DMS 273 treated with DMSO at 0.1 percent for 48 hours (cell line): Measurements from ENCODE around the gene CDON.
"Not testable (repeated sequence)": the region's sequence is repeated elsewhere in the genome, so short reads cannot be mapped to it uniquely, and the experiment has no call there.

Experiments
- DNase-seq: peaks from one replicate; lab custom pipeline; 2025; lab: John Stamatoyannopoulos, UW

CDON gene

DNA sequence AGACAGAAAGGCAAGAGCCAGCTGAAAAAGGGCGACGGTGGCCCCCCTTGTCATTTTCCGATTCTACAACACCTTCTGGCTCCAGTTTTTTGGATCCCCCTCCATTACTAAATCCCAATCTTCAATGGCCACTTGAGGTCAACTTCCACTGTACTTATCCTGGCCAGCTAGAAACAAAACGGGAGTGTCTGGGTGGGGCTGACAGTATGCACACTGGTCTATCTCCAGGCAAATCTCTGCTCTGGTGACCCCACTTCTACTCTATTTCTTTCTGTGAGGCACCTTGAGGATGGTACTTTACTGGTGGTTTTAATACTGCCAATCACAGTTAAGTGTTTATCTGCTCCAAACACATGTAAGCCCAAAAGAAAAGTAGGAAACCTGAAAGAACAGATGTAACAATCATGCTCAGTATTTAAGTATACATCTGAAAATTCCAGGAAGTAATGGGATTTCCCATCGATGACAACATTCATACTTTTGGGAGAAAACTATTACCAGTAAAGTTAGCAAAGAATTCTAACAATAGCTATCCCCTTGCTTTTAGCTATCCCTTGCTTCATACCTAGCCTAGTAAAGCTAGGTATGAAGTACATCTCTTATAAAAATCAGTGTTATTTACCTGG, 16.0 kb downstream of the CDON start:
- no peak for DNase-seq

DNA sequence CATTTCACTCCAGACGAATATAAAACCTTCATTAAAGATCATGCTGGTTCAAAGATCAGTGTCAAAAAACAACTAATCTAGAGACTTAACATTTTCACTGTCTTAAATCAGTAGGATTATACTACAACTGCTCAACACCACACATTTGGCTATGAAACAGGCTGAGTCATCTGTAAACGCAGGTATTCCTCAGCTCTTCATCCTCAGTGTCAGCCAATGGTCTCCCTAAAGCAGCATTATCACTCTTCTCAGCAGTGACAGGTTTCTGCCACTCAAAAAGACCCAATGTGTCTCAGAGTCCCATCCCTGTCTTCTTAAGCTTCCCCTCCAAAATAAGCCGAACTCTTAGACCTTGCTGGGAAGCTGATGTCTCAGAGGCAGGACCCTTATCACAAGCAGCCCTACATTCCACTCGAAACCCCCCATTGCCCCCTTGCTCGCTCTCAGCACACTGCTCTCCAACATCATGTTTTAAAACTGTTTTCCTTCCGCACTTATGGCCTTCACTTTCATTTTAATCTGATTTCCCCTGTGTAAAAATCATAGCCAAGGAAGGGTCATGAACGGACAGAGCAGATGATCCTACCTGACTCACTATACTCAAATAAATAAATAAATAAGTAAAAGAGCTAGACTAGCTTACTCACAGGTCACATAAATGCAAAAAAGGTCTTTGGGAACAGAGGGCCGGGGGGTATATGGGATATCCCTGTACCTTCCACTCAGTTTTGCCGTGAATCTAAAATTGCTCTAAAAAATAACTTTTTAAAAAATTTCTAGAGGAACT, 23.0 kb downstream of the CDON start:
- DNase-seq, result no peak

DNA sequence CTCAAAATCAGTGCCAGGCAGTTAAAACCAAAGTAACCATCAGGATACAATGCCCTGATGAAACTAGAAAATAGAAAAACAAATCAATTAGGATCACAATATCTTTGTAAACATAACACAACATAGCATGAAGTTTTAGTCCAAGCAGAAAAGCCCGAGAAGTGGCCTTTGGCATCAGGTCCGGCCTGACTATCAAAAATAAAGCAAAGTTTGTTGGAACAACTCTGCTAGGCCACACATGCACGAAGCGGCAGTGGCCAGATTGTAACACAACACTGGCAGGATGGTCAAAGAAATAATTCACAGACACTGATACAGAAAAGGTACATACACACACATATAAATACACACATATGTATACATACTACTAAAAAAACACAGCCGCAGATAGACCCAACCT, 26.9 kb downstream of the CDON start:
- no peak for DNase-seq

DNA sequence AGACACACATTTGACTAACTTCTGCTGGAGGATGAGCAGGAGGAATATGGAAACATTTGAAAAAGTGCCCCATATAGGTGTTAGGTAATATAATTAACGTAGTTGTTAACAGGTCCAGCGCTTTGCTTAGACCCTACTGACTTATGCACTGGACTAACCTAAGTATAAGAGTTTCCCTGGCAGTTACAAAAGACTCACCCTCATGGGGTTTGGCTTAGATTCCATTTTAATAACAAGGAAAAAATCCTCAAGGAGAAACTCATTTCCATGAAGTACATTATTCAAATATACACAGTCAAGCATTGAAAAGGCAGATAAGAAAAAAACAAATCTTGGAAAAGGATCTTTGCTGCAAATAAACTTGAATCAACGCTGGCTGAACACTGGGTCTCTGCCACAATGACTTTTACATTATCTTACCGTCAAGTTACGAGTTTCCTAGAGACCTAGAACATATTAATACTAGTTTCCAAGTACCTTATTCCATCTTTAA, 27.7 kb downstream of the CDON start:
- no peak for DNase-seq

DNA sequence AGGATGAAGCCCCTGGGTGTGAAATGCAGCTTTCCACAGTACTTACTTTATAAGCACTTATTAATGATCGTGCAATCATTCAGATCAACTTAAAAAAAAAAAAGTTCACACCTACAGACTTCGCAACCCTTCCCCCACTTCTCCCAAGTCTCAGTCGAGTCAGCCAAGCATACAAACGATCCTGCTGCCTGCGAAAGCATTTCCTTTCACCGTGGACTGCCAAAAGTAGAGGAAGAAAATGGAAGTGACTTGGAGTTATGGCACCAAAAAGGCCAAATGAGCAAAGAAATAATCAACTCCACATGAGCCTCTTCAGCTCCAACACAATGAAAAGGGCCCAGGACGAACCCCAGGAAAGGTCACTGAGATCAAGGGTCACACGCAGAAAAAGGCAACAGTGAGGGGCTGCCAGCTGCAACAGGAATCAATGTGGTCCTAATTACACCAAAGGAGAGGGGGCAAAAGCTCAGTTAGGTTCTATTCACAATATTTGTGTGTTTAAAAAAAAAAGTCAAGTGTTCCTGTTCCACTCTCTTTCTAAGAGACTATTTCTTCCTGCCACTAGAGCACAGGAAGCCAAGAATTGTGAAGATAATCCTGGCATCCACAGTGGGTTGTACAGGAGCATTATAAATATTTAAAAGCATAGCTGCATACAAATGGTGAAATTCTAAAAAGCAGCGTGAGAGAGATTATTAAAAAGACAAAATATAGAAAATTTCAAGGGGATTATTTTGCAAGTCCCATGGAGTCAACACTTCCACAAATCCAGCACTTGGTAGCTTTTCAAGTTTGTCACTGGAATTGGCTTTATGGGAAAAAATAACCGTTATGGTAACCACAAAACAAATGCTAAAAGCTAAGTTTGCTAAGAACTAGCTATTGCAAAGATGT, 28.4 kb downstream of the CDON start:
- no peak for DNase-seq

DNA sequence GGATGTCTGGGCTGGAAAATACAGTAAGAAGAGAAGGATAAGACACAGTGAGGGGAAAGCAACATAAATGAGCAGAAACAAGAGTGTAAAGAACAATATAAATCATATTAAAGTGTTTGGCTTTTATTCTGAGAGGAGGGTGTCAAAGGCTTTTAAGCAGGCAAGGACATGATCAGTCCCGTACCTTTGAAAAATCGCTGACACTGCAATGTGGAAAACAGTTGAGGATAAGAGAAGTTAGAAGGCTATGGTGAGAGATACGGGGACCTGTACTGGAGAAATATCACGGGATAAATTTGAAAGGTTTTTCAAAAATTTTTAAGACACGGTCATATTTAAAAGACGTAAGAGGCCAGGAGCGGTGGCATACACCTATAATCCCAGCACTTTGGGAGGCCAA, 30.3 kb downstream of the CDON start:
- no peak for DNase-seq

DNA sequence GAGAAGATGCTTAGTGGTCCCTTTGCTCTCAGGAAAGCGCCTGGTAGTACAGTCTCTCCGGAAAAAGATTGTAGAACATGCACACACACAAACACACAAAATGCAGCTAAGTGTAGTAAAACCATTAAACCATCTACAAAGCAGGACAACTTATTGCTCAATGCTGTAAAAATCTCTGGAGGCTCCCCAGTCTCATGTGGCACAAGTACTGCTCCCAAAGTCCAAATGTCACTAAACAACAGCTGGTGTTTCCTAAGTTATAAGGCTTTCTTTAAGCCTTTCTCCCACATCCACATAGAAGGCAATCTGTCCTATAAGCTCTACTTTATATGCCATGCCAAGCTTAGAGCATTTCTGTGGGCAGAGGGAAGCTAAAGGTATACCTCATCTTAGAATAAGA, 32.9 kb downstream of the CDON start:
- peak; percentile 30 for DNase-seq

DNA sequence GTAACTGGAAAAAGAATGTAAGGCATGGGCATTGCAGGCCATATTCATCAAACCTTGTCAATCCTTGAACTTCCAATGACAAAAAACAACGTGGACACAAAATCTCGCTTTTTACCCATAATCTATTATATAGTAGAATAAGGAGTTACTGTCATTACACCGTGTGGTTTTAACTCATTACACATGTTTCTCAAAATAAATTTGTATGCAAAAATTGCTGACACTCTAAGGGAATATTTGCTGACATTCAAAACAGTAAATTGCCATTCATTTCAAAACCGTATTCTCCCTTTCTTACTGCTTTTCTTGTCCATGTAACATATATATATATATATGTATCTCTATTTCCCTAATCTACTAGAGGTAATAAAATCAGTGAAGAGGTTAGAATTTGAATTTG, 33.4 kb downstream of the CDON start:
- no peak for DNase-seq

DNA sequence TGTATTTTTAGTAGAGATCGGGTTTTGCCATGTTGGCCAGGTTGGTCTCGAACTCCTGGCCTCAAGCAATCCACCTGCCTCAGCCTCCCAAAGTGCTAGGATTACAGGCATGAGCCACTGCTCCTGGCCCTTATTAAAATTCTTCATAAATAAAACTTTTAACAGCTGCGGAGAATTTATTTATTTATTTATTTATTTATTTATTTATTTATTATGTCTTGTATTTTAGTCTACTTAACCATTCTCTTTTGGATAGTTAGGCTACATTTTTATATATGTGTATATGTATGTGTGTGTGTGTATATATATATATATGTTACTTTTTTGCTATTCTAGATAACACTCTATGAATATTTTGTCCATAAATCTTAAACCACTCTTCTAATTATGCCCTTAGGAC, 34.1 kb downstream of the CDON start:
- DNase-seq, result not testable (repeated sequence)

DNA sequence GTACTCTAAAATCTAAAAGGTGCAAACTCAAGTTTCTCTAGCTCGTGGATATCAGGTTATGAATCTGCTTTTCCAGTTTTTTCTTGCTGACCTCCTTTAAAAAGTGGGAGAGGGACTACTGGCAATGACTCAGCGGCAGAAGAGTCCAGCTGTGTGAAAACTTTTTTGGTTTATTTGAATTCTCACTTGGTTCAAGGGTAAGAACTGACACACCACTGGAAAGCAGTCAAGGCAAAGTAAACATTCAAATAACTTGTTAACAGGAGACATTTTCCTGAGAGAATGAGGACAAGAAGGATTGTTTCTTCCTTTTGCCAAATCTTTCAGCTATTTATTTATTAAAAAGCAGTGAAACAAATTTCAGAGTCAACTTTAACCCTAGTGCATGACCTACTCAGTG, 36.1 kb downstream of the CDON start:
- DNase-seq, result no peak

DNA sequence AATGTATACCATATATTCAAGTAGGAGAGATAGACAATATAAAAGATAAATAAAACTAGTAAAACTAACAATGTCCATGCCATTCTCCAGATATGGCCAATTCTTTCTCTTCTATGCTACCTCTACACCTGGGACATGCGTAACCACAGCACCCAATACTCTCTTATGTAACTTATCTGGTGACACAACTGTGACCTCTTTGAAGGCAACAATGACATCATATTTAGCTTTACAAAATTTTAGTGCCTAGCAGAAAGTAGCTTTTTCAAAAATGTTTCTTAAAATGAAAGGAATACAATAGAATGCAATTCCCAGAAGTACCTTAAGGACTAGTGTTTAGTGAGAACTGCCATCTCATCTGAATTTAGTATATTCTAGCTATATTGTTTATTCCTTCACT, 36.8 kb downstream of the CDON start:
- no peak for DNase-seq

DNA sequence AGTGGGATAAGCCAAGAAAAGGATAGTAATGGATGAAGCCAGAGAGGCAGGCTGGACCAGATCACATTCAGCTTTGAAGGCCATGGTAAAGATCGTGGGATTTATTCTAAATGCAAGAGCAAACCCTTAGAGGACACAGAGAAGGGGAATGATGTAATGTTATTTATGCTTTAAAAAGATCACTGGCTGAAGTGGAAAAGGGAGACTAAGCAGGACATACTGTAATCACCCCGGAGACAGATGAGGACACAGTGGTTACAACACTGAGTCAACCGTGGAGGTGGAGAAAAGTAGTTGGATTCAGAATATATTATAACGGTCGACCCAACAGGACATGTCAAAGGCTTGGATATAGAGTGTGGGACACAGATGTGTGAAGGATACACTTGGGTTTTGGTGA, 38.5 kb downstream of the CDON start:
- no peak for DNase-seq

DNA sequence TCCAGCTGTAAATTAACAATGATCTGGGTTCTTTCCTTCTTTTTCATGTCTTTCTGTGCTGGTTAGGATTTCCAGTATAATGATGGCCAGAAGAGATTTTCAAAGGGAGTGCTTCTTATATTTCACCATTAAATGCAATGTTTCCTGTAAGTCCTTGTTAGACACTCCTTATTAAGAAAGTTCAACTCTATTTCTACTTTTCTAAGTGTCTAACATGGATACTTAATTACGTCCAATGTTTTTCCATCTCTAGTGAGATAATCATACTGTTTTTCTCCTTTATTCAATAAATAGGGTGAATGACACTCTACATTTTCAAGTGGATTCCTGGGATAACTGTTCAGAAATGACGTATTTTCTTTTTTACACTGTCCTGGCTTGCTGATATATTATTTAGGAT, 49.8 kb downstream of the CDON start:
- DNase-seq, result no peak

DNA sequence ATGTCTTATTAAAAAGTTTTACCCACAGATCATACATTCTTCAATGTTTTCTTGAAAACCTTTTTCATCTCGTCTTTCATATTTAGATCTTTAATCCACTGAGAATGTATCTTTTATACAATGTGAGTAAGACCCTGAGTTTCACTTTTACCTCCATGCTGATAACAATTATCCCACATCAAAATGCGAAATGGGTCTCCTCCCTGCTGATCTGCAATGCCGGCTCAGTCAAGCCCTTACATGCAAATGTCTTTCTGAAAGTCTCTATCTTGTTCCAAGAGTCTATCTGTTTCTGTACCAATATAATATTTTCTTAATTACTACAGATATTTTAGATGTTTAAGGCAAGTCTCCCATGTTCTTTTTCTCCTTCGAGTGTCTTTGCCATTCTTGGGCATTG, 50.9 kb downstream of the CDON start:
- DNase-seq, result no peak

DNA sequence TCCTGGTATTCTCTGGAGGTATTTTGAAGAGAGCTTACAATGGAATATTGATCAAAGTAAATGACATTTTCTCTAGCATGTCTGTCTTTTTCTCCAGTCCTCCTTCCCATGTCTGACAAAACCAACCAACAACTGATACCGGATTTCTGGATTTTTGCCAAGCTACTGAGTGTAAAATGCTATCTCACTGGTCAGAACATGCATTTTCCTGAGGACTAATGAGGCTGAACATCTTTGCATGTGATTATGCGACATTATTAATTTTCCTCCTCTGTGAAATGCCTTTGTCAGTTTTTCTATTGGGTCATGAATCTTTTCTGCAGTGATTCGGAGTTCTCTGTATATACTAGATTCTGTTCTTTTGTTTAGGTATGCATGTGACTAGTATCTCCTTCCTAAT, 51.4 kb downstream of the CDON start:
- DNase-seq, result no peak

DNA sequence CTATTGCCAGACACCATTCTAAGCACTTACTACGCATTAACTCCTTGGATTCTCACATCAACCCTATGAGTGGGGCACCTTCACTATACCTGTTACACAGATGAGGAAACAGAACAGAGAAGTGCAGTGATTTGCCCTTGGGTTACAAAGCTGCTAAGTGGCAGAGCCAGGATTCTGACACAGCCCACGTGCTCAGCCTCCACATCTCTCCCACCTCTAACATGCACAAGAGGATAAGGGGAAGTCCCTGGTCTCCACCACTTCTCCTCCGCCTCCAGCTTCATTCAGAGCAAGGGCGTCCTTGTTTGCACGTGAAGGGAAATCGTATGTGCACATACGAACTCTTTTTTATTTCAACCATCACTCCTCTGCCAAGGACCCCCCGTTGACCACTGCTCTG, 53.7 kb downstream of the CDON start:
- no peak for DNase-seq

DNA sequence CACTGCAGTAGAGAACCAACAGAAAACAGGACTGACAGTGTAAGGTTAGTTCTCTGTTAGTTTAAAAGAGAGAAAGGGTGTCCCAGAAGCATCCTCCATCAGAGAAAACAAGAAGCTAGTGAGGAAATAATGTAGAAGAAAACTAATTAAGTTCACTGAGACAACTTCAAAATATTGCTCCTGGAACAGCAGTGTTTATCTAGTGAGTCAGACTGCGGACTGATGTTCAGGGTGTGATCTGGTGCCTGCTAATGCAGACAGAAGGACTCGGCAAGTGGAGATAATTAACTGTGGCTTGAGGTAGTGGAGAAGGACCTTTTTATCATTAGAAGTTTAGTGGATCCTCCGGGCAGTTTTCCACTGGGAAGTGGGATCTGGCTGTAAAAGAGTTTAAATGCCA, 55.4 kb downstream of the CDON start:
- DNase-seq, result no peak

DNA sequence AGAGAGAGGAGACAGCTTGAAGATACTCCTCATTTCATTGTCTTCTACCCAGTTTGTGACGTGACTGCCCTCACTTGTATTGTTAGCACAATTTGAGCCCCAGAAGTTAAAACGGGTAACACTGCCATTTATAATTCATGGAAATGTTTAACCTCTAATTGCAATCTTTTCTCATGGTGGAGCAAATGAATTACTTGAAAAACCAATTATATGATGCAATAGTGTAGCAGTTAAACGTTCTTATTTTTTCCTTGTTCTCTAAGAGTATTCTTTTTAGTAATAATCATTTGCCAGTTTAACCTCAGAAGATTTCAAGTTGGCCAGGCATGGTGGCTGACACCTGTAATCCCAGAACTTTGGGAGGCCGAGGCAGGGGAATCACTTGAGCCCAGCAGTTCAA, 56.6 kb downstream of the CDON start:
- no peak for DNase-seq

DNA sequence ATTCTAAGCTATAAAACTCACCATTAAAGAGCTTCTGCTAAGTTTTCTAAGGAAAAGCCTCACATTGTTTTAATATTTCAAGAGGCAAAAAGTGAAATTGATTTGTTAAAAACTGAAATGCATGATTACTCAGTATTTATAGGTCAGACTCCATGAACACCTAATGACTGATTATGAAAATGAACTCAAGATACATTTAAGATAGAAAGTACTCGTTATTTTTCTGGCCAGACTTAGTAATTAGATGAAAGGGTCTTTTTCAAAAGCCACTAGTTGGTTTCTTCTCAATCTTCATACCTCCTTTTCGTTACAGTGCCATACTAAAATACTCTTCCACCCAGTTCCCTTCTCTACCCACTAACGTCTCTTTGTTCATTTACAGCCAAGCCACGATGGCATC, 60.5 kb downstream of the CDON start:
- no peak for DNase-seq

DNA sequence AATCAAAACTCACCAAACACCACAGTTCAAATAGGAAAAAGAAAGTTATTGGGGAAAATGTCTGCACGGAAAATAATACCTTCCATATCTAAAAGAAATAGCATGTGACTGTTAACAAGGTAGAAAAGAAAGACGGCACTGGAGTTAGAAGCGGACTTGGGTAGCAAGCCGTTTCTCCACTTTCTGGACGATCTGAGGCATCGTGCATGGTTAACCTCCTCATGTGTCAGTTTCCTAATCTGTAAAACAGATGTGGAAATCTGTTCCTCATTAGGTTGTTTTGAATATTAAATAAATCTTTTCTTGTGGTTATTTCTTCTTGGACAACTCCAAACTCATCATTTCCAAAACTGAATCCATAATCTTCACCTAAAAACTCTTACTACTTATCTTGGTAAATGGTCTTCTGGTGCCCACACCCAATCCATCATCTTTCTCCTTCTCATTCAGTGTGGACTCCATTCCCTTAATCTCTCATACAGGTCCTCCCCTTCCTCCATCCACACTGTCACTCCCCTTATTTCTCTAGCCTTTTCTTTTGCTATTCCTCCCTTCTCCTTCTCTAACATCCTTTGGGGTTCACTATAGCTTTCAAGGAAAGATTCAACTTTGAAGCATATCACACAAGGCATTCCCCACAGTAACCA, 63.3 kb downstream of the CDON start:
- DNase-seq, result no peak

DNA sequence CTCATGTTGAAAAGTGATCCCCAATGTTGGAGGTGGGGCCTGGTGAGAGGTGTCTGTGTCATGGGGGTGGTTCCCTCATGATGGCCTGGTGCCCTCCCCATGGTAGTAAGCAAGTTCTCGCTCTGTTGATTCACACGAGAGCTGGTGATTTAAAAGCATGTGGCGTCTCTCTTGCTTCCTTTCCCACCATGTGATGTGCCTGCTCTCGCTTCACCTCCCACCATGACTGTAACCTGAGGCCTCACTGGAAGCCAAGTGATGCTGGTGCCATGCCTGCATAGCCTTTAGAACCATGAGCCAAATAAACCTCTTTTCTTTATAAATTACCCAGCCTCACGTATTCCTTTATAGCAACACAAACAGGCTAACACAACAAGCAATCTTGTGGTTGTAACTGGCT, 64.4 kb downstream of the CDON start:
- DNase-seq, result no peak

DNA sequence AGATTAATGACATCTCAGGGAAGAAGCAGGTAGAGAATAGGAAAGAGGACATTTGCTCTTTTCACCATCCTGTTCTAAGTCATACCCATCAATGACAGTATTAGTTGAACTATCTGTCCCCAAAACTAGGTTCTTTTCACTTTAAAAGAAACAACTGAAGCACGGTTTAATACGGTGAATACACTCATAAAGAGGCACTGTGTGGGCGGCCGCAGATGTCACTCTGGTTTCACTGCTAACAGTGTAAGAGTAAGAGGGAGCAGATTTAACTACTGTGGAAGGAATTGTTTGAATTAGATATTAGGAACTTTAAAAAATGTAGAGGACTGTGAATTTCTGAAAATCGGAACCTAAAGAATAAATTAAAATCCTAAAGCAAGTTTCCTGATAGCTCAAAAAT, 67.4 kb downstream of the CDON start:
- no peak for DNase-seq
